A172 (cell line): ENCODE measurements around the gene TRDN. TPM values are rescaled to one million over a fixed set of nuclear protein-coding genes. Genes with fewer than 3 reads are reported as not detected.

Experiments
- DNase-seq: peaks from one replicate; pipeline ENCODE4 v3.0.0-alpha.2; 2015; ENCODE audit warnings: low spot score
- total RNA-seq: library from RNA; depleted of rRNA; stranded (reverse); fragments of >200 nt; shearing (Covaris generic); gene quantifications from 2 replicates; pipeline ENCODE4 v1.2.3, GENCODE V29; 2014; rRNA removed

Gene TRDN
- total RNA-seq, 1 experiment from 2014 or later: 0.09 TPM

- no peak for DNase-seq
These were observed 467.0 kb downstream of the TRDN start for GRCh38 chr6:123169774-123170095.

GRCh38 chr6:123168892-123169773 lies 467.6 kb downstream of the TRDN start:
- no peak for DNase-seq

GRCh38 chr6:123168466-123168865 lies 468.3 kb downstream of the TRDN start:
- no peak for DNase-seq

Other genes with a start within 250 kb of the TRDN start
- not detected in 2 replicates for gene NKAIN2, start 166.9 kb upstream of the TRDN start, total RNA-seq